Stomach (tissue), 4 donors: ENCODE measurements around the gene SLN.

Source experiments
- CTCF ChIP-seq, 7 experiments: fragments of 450-650 bp in 4 of 7; fragments of 200-600 bp in 3 of 7; sonication (generic) in 3 of 7; IDR thresholded peaks; one replicate each; pipeline ENCODE4 v1.5.1; 2016 to 2019; ENCODE audit warnings: antibody characterized with exemption in 7 of 7, control low read depth in 2 of 7, mild to moderate bottlenecking in 1 of 7
- EP300 ChIP-seq: sonication (generic); formaldehyde crosslinking; IDR thresholded peaks from one replicate; pipeline ENCODE4 v1.6.1; 2017; ENCODE audit warnings: antibody characterized with exemption
- POLR2A ChIP-seq, 4 donors: fragments of 450-650 bp; IDR thresholded peaks; one replicate each; pipeline ENCODE4 v1.6.1; 2016; ENCODE audit warnings: antibody characterized with exemption in 4 of 4, control low read depth in 2 of 4, mild to moderate bottlenecking in 1 of 4, moderate library complexity in 1 of 4
- POLR2AphosphoS5 ChIP-seq, 3 donors: sonication (generic); formaldehyde crosslinking; IDR thresholded peaks; one replicate each; pipeline ENCODE4 v1.6.1; 2016; ENCODE audit warnings: antibody characterized with exemption in 3 of 3

GRCh38 chr11:107721207-107721606, 9.4 kb upstream of the SLN start:
- TF ChIP-seq CTCF (IDR thresholded peaks at IDR 0.05) (no peak), POLR2A (IDR thresholded peaks at IDR 0.05) (no peak), POLR2AphosphoS5 (IDR thresholded peaks at IDR 0.05) (no peak), EP300 (no peak)
